Measurements from ENCODE around the gene PHLDA3.

- TF ChIP-seq POLR2A (IDR thresholded peaks at IDR 0.05) (no peak), CTCF (IDR thresholded peaks at IDR 0.05) (no peak)
Observed at GRCh38 chr1:201483373-201483949, 14.5 kb upstream of the PHLDA3 start.
